Stimulated activated CD8-positive, alpha-beta memory T cell treated with anti-CD3 and anti-CD28 coated beads, Interleukin-15, amount 100 ng/mL, for 1 hour (primary cell): ENCODE measurements around the gene CDC42SE1.
A peak's percentile ranks its signal among the peaks of the same experiment; 100 is the strongest.

Source experiments
- DNase-seq: peaks from one replicate; pipeline ENCODE4 v3.0.0-alpha.2; 2020; ENCODE audit warnings: low read depth

CDC42SE1 gene

GRCh38 chr1:151051356-151052009, 7.9 kb downstream of the CDC42SE1 start:
- no peak for DNase-seq

GRCh38 chr1:151050051-151050688, 9.3 kb downstream of the CDC42SE1 start:
- no peak for DNase-seq

- no peak for DNase-seq
Measured at GRCh38 chr1:151049458-151049857, 10.0 kb downstream of the CDC42SE1 start.

- DNase-seq = no peak
Measured at GRCh38 chr1:151048645-151049032, 10.8 kb downstream of the CDC42SE1 start.

GRCh38 chr1:151047925-151048644, 11.3 kb downstream of the CDC42SE1 start:
- DNase-seq = no peak

GRCh38 chr1:151047591-151047924, 11.9 kb downstream of the CDC42SE1 start, which contains the start of gene C1orf56:
Gene C1orf56, plus strand, starts transcription at chr1:151047751. Its CDS starts 97 bp downstream, at chr1:151047848.
- DNase-seq = no peak

- DNase-seq = no peak
Measured at GRCh38 chr1:151043163-151043562, 16.3 kb downstream of the CDC42SE1 start.

GRCh38 chr1:151039521-151039920, 19.9 kb downstream of the CDC42SE1 start:
- DNase-seq = no peak

GRCh38 chr1:151037032-151037431, 22.4 kb downstream of the CDC42SE1 start:
- no peak for DNase-seq

GRCh38 chr1:151036356-151036755, 23.1 kb downstream of the CDC42SE1 start, which contains the start of gene BNIPL:
Gene BNIPL, plus strand, starts transcription at chr1:151036586. Its CDS starts 140 bp downstream, at chr1:151036726.
- no peak for DNase-seq

- no peak for DNase-seq
Measured at GRCh38 chr1:151035167-151035566, 24.3 kb downstream of the CDC42SE1 start.

GRCh38 chr1:151032164-151032563, 27.3 kb downstream of the CDC42SE1 start:
- no peak for DNase-seq

- DNase-seq = no peak
Measured at GRCh38 chr1:151026460-151026859, 33.0 kb downstream of the CDC42SE1 start.

- DNase-seq = peak; percentile 86
Measured at GRCh38 chr1:151024540-151025146, 34.8 kb downstream of the CDC42SE1 start.

- DNase-seq = no peak
Measured at GRCh38 chr1:151013518-151013917, 45.9 kb downstream of the CDC42SE1 start.

- no peak for DNase-seq
Measured at GRCh38 chr1:151012684-151013471, 46.5 kb downstream of the CDC42SE1 start.

- no peak for DNase-seq
Measured at GRCh38 chr1:151011154-151011850, 48.1 kb downstream of the CDC42SE1 start.

GRCh38 chr1:151010346-151010726, 49.1 kb downstream of the CDC42SE1 start:
- no peak for DNase-seq

GRCh38 chr1:151009674-151010345, 49.6 kb downstream of the CDC42SE1 start:
- DNase-seq = no peak

- no peak for DNase-seq
Measured at GRCh38 chr1:151009206-151009587, 50.2 kb downstream of the CDC42SE1 start.
